Mucosa of rectum (tissue), 2 donors: ENCODE results near the gene OR2AK2.
"Not testable (repeated sequence)": the region's sequence is repeated elsewhere in the genome, so short reads cannot be mapped to it uniquely, and the experiment has no call there.

Experiments used
- H3K27ac ChIP-seq, 2 donors: one replicate each; pipeline ENCODE4 v1.7.0; 2013; ENCODE audit warnings: inconsistent platforms in 2 of 2, low read depth in 2 of 2, low read length in 2 of 2
- H3K27me3 ChIP-seq, 2 donors: one replicate each; pipeline ENCODE4 v1.7.0; 2013; ENCODE audit warnings: low read length in 2 of 2; ENCODE audit not compliant: control insufficient read depth in 2 of 2, insufficient read depth in 2 of 2
- H3K36me3 ChIP-seq, 2 donors: one replicate each; pipeline ENCODE4 v1.7.0; 2013; ENCODE audit warnings: low read length in 2 of 2; ENCODE audit not compliant: control insufficient read depth in 2 of 2, insufficient read depth in 2 of 2
- H3K4me1 ChIP-seq, 2 donors: one replicate each; pipeline ENCODE4 v1.7.0; 2013; ENCODE audit warnings: low read length in 2 of 2, mild to moderate bottlenecking in 1 of 2; ENCODE audit not compliant: control insufficient read depth in 2 of 2, insufficient read depth in 2 of 2
- H3K4me3 ChIP-seq, 2 donors: one replicate each; pipeline ENCODE4 v1.7.0; 2013; ENCODE audit warnings: low read length in 2 of 2
- H3K9ac ChIP-seq, 2 donors: one replicate each; pipeline ENCODE4 v1.7.0; 2013; ENCODE audit warnings: low read length in 2 of 2, low read depth in 1 of 2, mild to moderate bottlenecking in 1 of 2
- H3K9me3 ChIP-seq, 2 donors: one replicate each; pipeline ENCODE4 v1.7.0; 2013; ENCODE audit warnings: low read length in 2 of 2; ENCODE audit not compliant: control insufficient read depth in 2 of 2
- donor health status: healthy.
- donor health status: Normal muscosa, but diverticular disease.

Gene OR2AK2, protein sequence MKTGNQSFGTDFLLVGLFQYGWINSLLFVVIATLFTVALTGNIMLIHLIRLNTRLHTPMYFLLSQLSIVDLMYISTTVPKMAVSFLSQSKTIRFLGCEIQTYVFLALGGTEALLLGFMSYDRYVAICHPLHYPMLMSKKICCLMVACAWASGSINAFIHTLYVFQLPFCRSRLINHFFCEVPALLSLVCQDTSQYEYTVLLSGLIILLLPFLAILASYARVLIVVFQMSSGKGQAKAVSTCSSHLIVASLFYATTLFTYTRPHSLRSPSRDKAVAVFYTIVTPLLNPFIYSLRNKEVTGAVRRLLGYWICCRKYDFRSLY

DNA sequence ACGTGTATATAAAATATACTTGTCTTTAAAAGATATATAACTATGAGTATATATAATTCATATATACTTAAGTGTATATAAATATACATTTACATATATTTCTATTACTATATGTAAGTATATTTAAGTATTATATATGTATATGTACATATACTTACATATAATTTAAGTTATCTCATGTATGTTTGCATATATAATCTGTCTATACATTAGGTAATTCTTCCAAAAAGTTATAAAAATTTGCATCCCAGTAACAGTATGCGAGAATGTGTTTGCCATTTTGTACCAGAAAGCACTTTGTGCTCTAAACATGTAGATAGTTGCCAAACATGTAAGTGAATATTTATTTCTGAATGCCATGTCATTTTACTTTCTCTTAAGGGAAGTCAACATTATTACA is at the start of gene OR2AK2:
TSS of gene OR2AK2 (plus strand) at position 301 of the 400 bp plus-strand sequence. CDS start 144 bp downstream, outside the sequence.
- no peak within 1 kb of the TSS for H3K9ac ChIP-seq
- H3K4me1 ChIP-seq, result no peaks in the 10 kb centered on the region
- no peaks in the 10 kb centered on the region for H3K36me3 ChIP-seq
- H3K4me3 ChIP-seq, result no peak within 1 kb of the TSS
- H3K9me3 ChIP-seq, result peaks cover 3 to 4% of the 10 kb centered on the region in 2 donors
- H3K27me3 ChIP-seq, result no peaks in the 10 kb centered on the region
- H3K27ac ChIP-seq, result no peak within 1 kb of the TSS

DNA sequence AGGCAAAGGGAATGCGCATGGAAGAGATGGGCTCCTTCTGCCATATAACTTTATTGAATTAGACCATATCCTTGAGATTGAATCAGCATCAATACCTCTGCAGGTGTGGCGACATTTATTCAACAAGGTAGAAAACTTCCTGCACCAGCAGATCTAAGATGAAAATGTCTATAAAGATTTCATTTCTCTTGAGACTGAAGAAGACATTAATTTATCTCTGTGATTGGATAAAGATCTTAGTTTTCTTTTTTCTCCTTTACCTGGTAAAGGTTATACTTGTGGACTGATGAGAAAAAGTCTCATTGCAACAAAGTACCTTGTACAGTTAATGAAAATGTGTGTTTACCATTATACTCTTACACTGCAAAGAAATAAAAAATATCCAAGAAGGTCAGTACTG is 45.1 kb upstream of the OR2AK2 start, which contains the start of gene OR2T8:
TSS of gene OR2T8 (plus strand) at position 301 of the 400 bp plus-strand sequence. CDS start 766 bp downstream, outside the sequence.
- Histone ChIP-seq H3K27ac (no peak within 1 kb of the TSS), H3K4me1 (no peaks in the 10 kb centered on the region), H3K36me3 (no peaks in the 10 kb centered on the region), H3K27me3 (no peaks in the 10 kb centered on the region), H3K4me3 (no peak within 1 kb of the TSS), H3K9me3 (no peaks in the 10 kb centered on the region), H3K9ac (no peak within 1 kb of the TSS)

DNA sequence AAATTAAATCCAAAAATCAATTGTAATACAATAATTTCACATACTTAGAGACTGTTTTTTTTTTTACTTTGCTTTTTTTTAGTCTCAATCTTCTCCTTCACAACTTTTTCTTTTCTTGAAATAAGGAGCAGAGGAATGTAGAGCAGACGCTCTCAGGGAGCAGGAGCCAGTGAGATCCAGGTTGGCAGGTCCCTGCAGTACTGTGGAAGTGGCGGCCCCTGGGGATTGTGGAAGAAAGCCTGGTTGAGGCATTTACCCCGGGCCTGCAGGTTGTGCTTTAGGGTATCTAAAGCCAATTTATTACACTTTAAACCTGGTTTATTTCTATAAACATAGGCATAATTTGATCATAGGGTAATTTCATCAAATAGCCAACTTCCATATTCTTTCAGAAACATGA is 41.1 kb upstream of the OR2AK2 start:
- Histone ChIP-seq H3K9me3 (no peaks in the 10 kb centered on the region), H3K36me3 (no peaks in the 10 kb centered on the region), H3K27ac (no peak overlapping the region)

DNA sequence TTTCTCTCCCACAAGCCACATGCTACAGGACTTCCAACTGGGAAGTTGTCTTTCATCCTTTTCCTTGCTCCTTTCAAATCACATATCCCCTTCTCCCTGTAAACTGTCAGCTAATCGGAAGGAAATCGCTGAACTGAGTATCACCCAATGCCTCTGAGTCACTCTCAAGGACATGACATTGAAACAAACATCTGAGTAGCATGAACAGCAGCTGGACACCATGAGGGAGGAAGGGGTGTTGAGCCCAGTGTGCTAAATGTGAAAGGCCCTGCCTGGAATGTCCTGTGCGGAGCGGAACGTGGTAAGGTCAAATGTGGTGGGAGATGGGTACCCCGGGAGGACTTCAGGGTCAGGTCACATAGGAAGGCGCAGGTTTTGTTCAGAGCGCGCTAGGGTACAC is 40.2 kb upstream of the OR2AK2 start, which contains the start of gene OR2AJ1:
TSS of gene OR2AJ1 (plus strand) at position 22 of the 400 bp plus-strand sequence. CDS start 8,880 bp downstream, outside the sequence.
- no peak within 1 kb of the TSS for H3K4me3 ChIP-seq
- H3K9ac ChIP-seq, result no peak within 1 kb of the TSS
- H3K4me1 ChIP-seq, result no peaks in the 10 kb centered on the region
- no peak within 1 kb of the TSS for H3K27ac ChIP-seq
- no peaks in the 10 kb centered on the region for H3K9me3 ChIP-seq
- no peaks in the 10 kb centered on the region for H3K36me3 ChIP-seq
- H3K27me3 ChIP-seq, result no peaks in the 10 kb centered on the region

More for the DNA sequence above, 41.1 kb upstream of the OR2AK2 start:
- no peaks in the 10 kb centered on the region for H3K4me1 ChIP-seq
- no peak overlapping the region for H3K9ac ChIP-seq
- H3K27me3 ChIP-seq, result no peaks in the 10 kb centered on the region
- no peak overlapping the region for H3K4me3 ChIP-seq

DNA sequence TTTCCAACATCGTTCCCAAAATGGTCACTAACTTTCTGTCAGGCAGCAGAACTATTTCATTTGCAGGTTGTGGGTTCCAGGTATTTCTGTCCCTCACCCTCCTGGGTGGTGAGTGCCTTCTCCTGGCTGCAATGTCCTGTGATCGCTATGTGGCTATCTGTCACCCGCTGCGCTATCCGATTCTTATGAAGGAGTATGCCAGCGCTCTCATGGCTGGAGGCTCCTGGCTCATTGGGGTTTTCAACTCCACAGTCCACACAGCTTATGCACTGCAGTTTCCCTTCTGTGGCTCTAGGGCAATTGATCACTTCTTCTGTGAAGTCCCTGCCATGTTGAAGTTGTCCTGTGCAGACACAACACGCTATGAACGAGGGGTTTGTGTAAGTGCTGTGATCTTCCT is 31.0 kb upstream of the OR2AK2 start:
- Histone ChIP-seq H3K4me3 (no peak overlapping the region), H3K9me3 (peaks cover 3% of the 10 kb centered on the region in 2 donors), H3K27me3 (no peaks in the 10 kb centered on the region), H3K4me1 (no peaks in the 10 kb centered on the region), H3K36me3 (no peaks in the 10 kb centered on the region), H3K27ac (no peak overlapping the region), H3K9ac (no peak overlapping the region)

DNA sequence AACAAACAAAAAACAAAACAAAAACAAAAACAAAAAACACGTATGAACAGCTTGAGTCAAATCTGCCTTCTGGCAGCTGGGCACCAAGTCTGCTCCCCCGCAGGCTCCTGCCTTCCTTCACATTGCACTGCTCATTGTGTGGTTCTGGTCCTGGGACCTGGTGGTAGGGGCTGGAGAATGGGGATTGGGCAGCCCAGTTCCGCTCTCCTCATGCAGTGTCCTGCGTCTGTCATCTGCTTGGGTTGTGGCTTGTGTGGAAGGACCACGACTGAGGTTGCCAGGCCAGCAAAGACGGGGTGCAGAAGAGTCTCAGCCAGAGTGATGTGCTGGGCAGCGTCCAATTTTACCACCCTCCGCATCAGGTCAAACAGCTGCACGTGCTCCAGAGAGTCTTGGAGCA is 29.3 kb upstream of the OR2AK2 start:
- Histone ChIP-seq H3K4me3 (no peak overlapping the region), H3K36me3 (no peaks in the 10 kb centered on the region), H3K27ac (no peak overlapping the region), H3K27me3 (no peaks in the 10 kb centered on the region), H3K9ac (no peak overlapping the region), H3K9me3 (peaks cover 3% of the 10 kb centered on the region in 2 donors), H3K4me1 (no peaks in the 10 kb centered on the region)

DNA sequence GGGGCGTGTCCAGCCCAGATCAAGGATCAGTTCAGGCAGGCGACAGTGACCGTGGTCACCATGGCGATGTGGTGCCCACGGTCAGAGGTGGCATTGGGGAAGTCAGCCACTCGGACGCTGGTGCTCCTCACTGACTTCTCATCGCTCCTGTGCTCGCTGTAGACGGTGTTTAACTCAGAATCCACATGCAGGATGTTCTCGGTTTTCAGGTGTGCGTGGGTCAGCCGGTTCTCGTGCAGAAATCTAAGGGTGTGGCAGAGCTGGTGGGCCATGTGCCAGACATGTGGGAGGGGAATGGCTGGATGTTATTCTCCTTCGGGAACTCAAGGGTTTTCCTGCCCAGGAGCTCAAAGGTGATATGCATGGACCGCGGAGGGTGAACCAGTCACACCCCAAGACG is 28.6 kb upstream of the OR2AK2 start:
- Histone ChIP-seq H3K9me3 (peaks cover 3% of the 10 kb centered on the region in 2 donors), H3K9ac (no peak overlapping the region), H3K27ac (no peak overlapping the region), H3K4me1 (no peaks in the 10 kb centered on the region), H3K27me3 (no peaks in the 10 kb centered on the region), H3K4me3 (no peak overlapping the region), H3K36me3 (no peaks in the 10 kb centered on the region)

DNA sequence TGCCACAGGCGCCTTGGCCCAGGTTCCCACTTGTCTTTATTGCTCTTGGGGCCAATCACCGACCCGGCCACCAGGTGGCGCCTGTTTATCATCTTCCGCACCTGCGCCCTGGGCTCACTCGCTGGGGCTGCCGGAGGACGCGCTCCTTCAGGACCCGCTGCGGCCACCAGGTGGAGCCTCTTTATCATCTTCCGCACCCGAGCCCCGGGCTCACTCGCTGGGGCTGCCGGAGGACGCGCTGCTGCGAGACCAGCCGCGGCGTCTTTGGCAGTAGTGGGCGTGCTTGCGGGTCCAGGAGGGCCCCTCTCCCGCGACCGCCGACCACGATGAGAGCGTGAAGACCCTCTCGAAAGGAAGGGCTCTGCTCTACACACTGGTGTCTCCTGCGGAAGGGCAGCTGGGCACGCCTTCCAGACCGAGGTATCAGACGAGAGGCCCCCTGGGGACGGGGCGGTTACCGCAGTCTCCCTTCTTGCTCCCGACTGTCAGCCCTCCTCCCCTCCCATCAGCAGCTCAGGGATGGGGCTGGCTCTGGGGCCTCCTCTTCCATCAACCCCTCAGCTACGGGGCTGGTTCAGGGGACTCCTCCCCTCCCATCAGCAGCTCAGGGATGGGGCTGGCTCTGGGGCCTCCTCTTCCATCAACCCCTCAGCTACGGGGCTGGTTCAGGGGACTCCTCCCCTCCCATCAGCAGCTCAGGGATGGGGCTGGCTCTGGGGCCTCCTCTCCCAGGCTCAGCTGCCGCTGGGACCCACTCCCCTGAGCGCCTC is 27.9 kb upstream of the OR2AK2 start:
- H3K9me3 ChIP-seq, H3K36me3 ChIP-seq, H3K4me3 ChIP-seq, H3K9ac ChIP-seq, H3K27ac ChIP-seq, H3K4me1 ChIP-seq, H3K27me3 ChIP-seq: not testable (repeated sequence)

DNA sequence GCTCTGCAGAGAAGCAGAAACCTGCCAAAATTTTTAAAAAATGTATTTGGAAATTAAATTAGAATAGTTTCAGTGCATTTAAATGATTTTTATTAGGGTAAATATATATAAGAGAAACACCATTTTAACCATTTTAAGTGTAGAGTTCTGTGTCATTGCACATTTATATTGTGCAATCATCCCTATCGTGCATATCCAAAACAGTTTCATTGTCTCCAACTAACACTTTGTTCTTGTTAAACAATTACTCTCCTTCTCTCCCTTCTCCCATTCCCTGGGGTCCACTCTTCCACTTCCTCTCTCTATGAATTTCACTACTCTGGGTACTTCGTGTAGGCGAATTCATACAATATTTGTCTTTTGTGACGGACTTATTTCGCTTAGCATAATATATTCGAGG is 22.4 kb upstream of the OR2AK2 start:
- Histone ChIP-seq H3K27me3 (no peaks in the 10 kb centered on the region), H3K27ac (no peak overlapping the region), H3K9me3 (no peaks in the 10 kb centered on the region), H3K4me3 (no peak overlapping the region), H3K9ac (no peak overlapping the region), H3K4me1 (no peaks in the 10 kb centered on the region), H3K36me3 (no peaks in the 10 kb centered on the region)

DNA sequence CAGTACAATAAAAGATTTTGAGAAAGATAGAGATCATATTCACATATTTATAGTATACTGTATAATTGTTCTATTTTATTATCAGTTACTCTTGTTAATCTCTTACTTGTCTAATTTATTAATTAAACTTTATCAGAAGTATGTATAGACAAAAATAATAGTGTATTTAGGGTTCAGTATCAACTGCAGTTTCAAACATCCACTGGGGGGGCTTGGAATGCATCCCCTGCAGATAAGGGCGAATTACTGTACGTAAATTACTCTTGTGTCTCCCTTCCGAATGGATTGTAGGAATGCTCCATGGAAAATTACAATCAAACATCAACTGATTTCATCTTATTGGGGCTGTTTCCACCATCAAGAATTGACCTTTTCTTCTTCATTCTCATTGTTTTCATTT is 16.5 kb upstream of the OR2AK2 start, which contains the start of gene OR2L8:
TSS of gene OR2L8 (plus strand) at position 301 of the 400 bp plus-strand sequence. CDS start at position 301, 0 bp downstream.
- no peak within 1 kb of the TSS for H3K4me3 ChIP-seq
- H3K4me1 ChIP-seq, result no peaks in the 10 kb centered on the region
- H3K27me3 ChIP-seq, result no peaks in the 10 kb centered on the region
- H3K9ac ChIP-seq, result no peak within 1 kb of the TSS
- H3K36me3 ChIP-seq, result no peaks in the 10 kb centered on the region
- peaks cover 0 to 2% of the 10 kb centered on the region in 2 donors for H3K9me3 ChIP-seq
- H3K27ac ChIP-seq, result no peak within 1 kb of the TSS
